HG02763 (cell line): ENCODE measurements around the gene INO80.
"Not testable (repeated sequence)": the region's sequence is repeated elsewhere in the genome, so short reads cannot be mapped to it uniquely, and the experiment has no call there.

Experiments
- ATAC-seq: cut with Tn5 transposase; IDR thresholded peaks from one replicate; pipeline ENCODE4 v1.9.1; 2021; ENCODE audit warnings: mild to moderate bottlenecking, moderate library complexity; ENCODE audit not compliant: unreplicated experiment

Gene INO80

DNA sequence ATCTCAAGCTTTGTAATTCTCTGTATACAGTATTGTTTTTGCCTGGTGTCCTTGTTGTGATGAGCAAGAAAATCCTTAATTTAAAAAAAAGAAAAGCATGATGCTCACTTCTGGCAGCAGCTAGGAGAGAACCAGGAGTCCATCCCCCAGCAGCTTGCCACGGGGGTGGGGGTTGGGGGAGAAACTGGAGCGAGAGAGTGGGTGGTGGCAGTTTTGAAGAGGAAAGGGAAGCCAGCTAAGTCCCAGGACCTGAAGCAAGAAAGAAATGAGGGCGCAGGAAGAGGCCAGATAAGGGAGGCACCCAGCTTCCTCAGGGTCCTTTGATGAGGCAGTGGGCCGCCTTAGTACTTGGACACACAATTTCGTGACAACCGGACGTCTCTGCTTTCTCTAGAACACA, 139.3 kb downstream of the INO80 start:
- no peak for ATAC-seq

DNA sequence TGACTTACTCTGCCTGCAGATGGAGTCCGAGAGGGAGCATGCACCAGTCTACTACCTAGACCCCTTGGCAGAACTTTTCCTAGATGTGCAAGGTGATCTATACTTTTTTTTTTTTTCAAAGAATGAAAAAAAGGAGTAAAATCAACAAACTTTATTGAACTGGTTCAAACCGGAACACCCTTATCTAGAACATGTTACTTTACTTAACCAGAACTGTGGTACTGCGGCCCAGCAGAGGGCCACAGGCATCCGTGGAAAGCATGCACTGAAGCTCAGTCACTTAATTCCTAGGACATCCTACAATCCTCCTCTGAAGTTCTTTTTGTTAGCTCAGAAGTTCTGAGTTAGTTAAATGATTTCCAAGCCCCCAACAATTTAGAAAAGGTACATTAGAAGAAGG, 141.2 kb downstream of the INO80 start:
- no peak for ATAC-seq

DNA sequence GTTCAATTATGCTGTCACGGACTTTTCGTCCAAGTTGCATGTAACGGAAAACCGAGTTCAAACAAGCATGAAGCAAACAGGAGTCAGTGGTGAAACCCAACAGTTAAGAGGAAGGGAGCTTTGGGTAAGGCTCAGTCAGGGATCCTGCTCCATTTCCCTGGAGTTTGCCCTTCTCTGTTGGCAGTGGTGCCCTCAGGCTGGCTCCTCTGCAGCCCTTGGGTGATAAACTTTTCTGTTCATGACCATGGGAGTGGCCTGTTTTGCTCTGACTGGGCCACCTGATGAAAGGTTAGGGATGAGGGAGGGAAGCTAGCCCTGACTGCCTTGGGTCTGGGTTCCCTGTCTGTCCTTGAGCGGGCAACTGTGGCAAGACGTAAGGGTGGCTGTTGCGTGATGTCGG, 146.7 kb downstream of the INO80 start:
- no peak for ATAC-seq

DNA sequence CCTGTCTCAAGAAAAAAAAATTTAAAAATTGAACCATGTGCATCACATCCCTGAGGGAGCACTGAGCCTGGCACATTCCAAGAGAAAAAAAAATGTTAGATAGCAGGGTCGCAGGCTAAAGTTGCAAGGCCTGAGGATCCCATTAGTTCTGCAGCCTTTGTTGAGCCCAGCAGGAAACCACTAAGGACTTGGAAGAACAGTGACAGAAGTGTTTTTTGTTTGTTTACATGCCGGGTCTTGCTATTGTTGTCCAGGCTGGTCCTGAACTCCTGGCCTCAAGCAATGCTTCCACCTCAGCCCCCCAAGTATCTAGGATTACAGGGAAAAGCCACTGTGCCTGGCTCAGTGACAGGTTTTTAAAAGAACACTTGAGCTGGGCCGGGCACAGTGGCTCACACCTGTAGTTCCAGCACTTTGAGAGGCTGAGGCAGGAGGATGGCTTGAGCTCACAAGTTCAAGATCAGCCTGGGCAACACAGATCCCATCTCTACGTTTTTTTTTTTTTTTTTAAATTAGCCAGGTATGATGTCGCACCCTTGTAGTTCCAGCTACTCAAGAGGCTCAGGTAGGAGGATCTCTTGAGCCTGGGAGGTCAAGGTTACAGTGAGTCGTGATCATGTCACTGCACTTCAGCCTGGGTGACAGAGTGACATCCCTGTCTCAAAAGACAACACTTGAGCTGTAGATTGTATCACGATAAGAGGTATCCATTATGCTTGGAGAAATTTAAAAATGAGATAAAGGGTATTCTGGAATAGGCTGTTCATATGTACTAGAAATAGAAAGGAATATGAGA, 147.6 kb downstream of the INO80 start:
- ATAC-seq: no peak

DNA sequence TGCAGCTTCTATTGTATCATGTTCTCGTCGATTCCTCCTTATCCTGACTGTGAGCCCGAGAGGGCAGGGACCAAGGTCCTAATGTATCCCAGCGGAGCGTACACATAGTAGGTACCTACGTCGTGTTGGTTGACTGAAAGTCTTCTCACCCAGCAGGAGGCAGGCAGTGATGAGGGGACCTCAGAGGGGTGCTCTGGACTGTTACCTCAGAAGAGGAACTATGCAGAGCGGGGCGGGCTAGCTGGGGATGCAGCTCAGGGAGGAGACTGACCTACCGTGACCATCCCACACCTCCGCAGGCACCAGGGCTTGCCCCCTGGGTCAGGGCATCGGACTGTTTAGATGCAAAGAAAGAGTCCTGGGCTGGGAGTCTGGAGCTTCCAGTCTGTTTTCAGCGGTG, 151.4 kb downstream of the INO80 start:
- no peak for ATAC-seq

DNA sequence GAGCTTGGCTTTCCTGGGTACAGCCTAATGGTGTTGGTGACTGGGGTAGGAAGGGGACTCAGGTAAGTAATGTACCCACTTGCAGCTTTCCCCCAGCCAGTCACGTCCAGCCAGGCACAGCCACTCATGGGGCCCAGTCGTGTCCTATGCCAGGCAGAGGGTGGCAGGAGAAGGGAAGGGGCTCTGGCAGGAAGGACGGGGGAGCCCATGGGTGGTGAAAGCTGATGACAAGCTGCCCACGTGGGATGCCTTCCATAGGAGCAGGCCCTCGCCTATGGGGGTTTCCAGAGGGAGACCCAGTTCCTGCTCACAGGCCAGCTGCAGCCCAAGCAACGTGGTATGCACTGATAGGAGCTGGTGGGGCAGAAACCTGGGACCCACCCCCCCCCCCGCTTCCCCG, 152.1 kb downstream of the INO80 start:
- no peak for ATAC-seq

DNA sequence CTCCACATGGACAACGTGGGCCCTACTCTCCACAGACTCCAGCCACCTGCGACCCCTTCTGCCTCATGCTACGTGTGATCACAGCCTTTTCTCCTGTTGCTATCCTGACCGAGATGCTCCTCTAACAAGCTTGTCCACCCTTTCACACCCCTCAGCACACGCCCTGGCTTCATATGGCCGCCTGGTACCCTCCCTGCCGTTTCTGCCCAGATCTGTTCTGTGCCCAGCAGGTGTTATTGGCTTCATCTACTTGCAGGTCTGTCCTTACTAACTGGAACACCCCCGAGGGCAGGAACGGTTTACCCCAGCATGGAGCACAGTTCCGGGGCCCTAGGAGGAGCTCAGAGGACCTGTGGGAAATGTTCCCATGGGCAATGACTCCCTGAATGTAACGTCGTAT, 152.9 kb downstream of the INO80 start:
- ATAC-seq: no peak

DNA sequence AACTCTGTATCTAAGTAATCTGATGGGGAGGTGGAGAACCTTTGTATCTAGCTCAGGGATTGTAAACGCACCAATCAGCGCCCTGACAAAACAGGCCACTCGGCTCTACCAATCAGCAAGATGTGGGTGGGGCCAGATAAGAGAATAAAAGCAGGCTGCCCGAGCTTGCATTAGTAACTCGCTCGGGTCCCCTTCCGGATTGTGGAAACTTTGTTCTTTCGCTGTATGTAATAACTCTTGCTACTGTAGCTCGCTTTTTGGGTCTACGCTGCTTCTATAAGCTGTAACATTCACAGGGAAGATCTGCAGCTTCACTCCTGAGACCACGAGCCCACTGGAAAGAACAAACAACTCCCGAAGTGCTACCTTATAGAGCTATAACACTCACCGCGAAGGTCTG, 153.8 kb downstream of the INO80 start:
- ATAC-seq: not testable (repeated sequence)

DNA sequence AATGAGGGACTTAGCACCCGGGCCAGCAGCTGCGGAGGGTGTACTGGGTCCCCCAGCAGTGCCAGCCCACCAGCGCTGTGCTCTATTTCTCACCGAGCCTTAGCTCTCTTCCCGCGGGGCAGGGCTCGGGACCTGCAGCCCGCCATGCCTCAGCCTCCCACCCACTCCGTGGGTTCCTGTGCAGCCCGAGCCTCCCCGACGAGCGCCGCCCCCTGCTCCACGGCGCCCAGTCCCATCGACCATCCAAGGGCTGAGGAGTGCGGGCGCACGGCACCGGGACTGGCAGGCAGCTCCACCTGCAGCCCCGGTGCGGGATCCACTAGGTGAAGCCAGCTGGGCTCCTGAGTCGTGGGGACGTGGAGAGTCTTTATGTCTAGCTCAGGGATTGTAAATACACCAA, 154.3 kb downstream of the INO80 start:
- ATAC-seq: not testable (repeated sequence)

DNA sequence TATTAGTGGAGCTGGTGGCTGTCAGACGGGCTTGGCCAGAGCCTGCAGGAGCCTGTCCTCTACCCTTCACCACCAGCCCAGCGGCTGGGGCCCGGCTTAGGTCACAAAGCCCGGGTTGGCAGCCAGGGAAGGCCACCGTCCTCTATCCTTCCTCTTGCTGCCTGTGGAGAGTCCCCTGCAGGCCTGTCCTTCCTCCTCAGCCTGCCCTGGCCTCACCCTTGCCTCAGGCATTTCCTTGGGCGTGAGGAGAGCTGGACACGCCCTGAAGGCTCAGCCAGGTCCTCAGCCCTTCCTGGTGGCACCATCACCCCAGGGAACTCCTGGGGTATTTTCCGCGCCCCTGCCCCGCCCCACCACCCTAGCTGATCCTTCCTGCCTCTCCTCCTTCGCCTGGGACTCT, 155.2 kb downstream of the INO80 start:
- no peak for ATAC-seq

DNA sequence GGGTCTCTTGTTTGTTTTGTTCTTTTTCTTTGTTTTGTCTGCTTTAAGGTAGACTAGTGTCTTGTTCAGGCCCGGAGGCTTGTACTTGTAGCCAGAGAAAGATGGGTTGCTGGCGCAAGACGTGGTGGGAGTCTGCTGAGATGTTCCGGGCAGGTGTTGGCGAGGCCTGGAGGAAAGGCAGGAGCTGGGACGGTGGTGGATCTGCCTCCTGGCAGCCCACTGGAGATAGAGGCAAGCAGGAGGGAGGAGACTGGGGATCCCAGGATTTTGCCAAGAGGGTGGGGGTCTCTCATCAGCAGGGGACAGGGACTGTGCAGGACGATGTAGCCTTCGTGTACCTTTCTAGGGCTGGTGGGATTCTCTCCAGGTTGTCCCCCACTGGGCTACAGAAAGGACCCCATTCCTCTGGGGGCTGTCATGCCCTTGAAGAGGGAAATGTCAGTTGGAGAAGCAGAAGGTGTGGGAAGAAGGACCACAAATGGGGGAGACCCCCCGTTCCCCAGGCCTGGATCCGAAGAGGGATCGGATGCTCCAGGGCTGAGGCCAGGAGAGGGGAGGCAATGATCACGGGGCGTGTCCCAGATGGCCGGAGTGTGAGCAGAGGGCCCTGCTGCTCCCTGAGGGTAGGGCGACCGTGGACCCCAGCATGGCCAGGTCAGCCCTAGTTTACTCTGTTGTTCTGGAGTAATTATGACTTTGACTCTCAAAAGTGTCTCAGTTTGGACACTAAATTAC, 155.8 kb downstream of the INO80 start:
- no peak for ATAC-seq

DNA sequence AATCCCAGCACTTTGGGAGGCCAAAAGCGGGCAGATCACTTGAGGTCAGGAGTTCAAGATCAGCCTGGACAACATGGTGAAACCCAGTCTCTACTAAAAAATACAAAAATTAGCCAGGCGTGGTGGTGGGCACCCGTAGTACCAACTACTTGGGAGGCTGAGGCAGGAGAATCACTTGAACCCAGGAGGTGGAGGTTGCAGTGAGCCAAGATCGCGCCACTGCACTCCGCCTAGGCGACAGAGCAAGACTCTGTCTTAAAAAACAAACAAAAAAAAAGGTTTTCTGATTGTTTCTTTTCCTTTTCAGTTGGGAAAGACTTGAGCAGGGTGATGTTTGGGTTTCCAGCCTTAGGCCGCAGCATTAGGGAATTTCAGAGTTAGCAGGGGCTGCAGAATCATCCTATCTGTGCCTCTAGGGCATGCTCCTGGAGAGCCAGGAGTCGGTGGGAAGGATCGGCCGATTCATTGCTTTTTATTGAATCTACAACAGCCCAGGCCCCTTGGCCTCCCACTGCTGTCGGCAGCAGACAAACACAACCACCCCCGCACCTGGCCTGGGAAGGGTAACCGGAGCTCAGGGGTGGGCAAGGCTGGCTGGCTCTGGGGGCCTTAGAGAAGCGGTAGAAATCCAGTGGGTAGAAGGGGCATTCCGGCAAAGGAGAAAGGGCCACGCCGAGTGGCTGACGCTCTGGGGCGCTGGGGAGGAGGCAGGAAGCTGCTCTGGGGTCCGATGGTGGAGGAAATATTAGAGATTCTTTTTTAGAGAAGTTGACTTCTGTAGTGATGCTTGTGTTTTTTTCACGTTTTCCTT, 156.5 kb downstream of the INO80 start:
- no peak for ATAC-seq

DNA sequence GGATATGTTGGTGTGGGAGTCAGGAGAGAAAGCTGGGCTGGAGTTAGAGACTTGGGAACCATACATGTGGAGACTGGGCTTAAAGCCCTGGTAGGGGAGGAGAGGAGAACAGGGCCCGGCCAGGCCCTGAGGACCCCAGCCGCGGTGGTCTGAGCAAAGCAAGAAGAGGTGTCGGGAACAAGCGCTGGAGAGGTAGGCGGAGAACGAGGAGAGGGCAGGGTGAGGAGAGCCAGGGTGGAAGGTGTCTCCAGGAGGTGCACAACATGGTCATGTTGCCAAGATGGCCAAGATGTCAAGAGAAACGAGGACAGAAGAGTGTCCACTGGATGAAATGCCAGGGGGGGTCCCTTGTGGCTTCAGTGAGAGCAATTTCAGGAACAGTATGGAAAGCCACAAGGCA, 157.4 kb downstream of the INO80 start:
- no peak for ATAC-seq

DNA sequence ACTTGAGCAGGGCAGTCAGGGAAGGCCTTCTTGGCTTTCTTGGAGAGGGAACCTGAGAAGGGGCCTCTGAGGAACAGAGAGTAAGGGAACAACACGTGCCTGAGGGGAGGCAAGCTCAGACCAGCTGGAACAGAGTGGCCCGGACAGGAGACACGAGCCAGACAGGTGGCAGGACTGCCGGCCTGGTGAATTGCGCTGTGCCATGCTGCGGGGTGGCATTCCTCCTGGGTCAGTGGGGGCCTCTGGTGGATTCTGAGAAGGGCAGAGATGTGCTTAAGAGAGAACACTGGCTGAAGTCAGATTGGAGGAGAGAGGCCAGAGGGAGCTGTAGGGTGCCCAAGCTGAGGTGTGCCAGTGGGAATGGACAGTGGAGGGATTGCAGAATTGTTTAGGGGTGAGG, 157.9 kb downstream of the INO80 start:
- no peak for ATAC-seq

DNA sequence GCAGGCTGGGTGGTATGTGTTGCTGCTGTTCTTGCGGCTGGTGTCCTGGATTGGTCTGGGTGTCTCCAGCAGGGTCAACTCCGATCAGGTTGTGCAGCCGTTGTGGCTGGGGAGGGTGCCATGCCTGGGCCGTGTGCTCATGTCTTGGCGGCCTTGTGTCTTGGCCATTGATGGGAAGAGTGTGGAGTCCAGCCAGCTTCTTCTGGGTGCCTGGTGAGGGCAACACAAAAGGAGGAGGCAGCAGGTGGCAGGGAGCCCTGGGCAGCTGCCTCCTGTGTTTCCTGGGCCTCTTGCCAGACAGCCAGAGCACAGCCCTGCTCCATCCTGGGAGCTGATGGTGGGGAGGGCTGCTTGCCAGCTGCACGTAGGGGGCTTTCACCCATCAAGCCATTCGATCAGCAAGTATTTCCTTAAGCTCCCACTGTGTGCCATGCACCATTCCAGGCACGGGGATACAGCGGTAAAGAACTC, 158.5 kb downstream of the INO80 start:
- no peak for ATAC-seq

DNA sequence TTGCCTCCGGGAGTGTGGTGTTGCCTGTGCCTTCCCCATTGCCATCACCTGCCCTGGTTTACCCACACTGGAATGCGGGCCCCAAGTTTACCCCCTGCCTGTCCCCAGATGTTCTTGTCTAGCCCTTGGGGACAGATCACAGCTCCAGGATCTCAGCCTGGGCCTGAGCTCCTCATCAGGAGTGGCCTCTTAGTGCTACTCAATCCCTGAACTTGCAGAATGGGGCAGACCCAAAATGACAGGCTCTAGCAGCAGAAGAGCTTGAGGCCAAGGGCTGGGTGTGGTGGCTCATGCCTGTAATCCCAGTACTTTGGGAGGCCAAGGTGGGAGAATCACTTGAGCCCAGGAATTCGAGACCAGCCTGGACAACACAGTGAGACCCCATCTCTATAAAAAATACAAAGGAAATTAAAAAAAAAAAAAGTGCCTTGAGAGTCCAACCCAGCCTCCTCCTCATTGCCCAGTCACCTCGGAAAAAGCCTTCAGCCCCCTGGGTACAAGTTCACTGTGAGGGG, 159.0 kb downstream of the INO80 start:
- ATAC-seq: no peak

DNA sequence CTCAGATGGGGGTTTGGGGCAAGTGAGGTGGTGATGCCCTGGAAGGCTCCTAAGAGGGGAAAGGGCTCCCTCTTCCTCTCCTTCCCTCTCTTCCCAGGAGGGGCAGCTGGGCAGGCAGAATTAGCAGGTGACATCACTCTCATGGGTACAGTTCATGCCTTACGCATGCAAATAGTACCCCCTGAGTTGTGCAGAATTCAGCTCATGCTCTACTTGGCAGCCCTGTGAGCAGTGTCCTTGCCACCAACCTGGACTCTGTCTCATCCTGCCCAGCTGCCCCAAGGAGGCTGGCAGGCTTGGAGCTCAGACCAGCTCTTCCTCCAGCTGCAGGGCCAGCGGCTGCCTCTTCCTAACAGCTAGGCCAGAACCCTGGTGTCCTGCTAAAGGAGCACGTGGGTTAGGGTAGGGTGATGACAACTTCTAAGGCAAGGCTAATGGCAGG, 159.5 kb downstream of the INO80 start:
- no peak for ATAC-seq

DNA sequence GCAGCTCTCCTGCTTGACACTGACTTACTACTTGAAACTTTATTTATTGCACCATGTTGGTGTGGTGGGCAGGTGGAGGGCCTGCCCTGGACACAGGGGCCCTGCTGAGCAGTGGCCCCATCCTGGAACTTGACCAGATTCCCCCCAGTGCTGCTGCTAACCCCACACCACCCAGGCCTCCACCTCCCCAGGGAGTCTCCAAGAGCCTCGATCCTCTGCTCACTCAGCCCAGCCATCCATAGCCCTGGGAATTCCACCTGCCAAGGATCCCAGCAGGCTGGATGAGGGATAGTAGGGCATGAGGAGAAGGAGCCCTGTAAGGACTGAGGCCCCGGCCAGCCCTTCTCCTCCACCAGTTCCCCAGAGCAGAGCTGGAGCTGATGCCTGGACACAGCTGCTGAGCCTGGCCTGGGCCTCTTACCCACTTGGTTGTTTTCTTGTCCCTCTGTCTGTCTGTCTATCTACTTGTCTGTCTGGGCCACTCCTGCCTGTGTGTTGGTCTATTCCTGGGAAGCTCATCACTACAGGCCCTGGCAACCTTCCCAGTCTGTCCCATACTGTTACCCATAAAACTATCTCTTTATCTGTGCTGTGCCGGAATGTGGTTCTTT, 160.0 kb downstream of the INO80 start:
- ATAC-seq: no peak

DNA sequence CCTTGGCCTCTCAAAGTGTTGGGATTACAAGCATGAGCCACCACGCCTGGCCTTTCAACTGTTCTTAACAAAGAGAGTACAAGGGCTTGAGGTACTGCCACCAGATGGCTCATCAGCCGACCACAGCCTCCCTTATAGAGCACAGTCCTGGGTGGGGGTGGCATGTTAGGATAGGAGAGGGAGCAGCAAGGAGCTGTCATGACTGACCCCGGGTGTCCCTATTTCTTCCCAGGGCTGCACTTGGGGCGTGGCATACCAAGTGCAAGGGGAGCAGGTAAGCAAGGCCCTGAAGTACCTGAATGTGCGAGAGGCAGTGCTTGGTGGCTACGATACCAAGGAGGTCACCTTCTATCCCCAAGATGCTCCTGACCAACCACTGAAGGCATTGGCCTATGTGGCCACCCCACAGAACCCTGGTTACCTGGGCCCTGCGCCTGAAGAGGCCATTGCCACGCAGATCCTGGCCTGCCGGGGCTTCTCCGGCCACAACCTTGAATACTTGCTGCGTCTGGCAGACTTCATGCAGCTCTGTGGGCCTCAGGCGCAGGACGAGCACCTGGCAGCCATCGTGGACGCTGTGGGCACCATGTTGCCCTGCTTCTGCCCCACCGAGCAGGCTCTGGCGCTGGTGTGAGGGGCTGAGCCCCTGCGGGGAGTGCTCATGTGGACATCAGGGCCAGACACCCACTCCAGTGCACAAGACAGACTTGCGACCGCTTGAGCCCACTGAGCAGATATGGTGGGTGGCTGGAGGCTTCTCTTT, 160.8 kb downstream of the INO80 start:
- no peak for ATAC-seq
